Activated gamma-delta T cell treated with anti-CD3 and anti-CD28 coated beads, Interleukin-2, amount 50 U/mL, for 16 hours (primary cell): Measurements from ENCODE around the gene GPAT3.
"Not testable (repeated sequence)": the region's sequence is repeated elsewhere in the genome, so short reads cannot be mapped to it uniquely, and the experiment has no call there.

Source experiments
- DNase-seq: peaks from one replicate; pipeline ENCODE4 v3.0.0-alpha.2; 2020; ENCODE audit warnings: low read depth

Gene GPAT3

DNA sequence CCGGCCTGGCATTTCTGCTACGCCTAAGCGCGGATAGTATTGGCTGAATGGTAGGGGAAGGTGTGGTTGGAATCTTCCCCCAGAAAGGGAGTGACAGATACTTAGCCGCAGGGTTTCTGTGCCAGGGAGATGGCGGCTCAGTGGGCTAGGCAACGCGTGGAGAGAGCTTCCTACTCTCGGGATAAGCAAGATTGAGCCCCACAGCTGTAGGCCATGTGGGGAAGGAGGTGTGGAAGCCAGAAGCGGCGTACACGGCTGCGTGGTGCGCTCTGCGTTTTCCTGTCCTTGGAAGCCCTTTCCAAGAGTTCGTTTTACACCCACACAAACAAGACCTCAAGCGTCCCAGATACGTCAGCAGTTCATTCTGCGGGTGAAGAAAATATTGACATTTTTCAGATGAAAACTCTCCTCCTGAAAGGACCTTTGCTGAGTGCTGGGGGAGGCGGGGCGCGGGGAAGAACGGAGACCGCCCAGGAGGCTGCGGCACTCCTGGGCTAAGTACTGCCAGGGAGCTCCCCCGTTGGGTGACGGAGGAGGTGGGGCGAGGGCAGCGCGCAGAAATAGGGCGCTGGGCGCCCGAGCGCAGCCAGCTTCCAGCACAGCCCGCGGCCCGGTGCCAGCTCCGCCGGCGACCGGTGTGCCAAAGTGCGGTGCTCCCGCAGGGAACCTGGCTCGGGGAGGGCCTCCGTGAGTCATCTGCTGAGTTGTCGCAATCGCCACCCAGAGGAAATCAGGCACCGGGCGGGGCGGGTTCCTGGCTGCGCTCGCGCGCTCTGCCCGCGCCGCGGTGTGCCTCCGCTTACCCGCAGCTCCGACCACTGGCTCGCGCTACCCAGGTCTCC lies at the start of gene GPAT3:
TSS of gene GPAT3 (plus strand) at position 589 of the 842 bp plus-strand sequence. CDS start 515 bp downstream, outside the sequence.
- peak; percentile 31 for DNase-seq

GRCh38 chr4:83486457-83487129 lies 49.3 kb upstream of the GPAT3 start:
- no peak for DNase-seq

GRCh38 chr4:83489711-83490326 lies 46.1 kb upstream of the GPAT3 start:
- DNase-seq: no peak

DNA sequence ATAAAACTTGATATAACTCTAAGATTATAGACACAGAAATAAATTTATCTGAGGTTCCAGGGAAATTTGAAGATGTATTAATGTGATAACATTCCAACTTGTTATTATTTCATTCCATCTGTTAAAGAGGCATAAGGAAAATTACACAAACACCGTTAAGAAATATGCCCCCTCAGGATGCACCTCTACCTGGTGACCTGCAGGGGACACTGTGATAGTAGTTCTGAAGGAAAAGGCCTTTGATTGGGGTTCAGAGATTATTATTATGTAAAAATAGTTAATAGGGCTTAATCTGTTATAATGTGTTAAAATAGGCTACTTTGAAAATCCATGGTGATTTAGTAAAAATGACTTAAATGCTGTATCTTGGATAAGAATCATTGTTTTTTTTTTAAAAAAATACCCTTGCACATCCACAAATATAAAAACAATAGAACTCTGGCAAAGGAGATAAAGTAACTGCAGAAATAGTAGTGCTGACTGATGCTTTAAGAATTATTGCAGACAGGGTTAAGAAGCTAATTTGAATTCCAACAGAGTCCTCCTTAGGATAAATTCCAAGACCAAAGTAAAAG lies 44.9 kb upstream of the GPAT3 start:
- no peak for DNase-seq

DNA sequence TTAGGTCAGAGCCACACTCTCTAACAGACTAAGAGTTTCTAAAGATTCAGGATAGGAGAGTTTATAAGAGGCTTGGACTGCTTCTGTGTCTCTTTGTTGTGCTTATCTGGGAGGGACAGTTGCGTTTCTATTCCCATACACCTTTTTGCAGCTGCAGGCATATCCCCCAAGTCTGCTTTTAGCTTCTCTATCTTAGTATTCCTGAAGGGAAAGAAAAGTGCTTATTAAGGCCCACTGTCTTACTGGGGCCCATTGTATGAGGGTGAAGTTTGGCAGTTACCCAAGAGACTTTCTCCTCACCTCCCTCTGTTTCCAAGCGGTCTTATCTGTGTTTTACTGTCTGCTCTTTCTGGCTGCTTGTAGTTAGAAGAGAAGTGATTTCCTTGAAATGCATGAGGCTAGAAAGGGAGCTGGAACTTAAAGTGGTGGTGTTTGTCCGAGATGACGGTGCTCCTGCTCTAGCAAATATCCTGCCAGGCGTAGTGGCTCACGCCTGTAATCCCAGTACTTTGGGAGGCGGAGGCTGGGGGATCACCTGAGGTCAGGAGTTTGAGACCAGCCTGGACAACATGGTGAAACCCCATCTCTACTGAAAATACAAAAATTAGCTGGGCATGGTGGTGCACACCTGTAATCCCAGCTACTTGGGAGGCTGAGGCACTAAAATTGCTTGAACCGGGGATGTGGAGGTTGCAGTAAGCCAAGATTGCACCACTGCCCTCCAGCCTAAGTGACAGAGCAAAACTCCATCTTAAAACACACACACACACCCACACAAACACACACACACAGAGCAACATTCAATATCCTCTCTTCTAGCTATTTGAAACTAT lies 39.6 kb upstream of the GPAT3 start:
- not testable (repeated sequence) for DNase-seq

DNA sequence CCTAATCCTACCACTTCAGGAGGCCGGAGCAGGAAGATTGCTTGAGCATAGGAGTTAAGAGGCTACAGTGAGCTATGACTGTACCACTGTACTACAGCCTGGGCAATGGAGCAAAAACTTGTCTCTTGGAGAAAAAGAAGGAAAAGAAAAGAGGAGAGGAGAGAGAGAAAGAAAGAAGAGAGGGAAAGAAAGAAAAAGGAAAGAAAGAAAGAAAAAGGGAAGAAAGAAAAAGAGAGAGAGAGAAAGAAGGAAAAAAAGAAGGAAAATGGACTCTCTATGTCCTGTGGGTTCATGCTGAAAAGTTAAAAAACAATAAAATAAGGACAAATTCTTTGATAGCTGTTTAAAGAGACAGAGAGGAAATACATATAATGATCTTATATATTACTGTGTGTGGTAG lies 37.7 kb upstream of the GPAT3 start:
- no peak for DNase-seq

- not testable (repeated sequence) for DNase-seq
These were observed 34.2 kb upstream of the GPAT3 start for GRCh38 chr4:83501671-83502070.

DNA sequence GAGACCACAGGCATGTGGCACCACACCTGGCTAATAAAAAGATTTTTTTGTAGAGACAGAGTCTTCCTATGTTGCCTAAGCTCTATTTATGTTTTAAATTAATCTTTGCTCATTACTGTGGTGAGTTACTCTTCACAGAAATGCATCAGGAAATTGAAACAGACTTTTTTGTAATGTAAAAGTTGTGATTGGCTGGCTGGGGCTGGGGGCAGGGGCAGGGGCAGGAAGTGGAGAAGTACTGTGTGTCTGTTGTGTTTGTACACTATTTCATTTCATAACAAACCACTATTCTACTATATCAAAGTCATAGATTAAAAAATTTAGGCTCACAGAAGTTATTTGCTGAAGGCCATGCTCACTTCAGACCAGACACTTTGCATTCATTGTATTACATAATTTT lies 31.9 kb upstream of the GPAT3 start:
- no peak for DNase-seq

DNA sequence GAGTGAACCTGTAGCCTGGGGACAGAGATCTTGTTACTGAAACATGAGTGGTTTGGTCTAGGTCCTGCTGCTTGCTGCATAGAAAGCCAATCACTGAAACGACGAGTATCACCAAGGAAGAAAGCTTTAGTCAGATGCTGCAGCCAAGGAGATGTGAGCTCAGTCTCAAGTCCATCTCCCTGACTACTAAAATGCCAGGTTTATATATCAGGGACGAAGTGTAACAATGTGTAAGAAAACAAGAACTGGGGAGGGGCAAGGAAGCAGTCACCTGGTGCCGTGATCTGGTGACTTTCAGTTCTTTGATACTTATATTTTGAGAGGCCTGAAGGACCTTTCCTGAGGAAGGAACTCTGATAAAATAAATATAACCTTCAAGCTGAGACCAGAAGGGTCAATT lies 31.4 kb upstream of the GPAT3 start:
- DNase-seq: no peak

DNA sequence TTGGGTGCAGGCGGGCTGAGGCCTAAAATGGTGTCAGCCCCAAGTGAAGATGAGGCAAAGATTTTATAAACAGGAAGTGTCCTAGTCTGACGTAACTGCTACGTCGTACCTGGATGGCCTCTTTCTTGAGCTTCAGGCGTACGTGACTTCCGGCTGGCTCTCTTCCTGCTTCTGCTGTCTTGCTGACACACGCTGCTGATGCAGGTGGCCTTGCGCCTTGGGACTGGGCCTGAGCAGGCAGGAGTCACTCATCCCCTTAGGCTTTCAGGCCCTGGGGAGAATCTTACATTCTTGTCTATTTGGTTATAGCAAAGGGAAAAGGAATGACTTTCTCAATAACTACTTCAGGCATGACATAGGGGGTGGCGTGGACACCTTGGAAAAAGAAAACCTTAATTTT lies 30.9 kb upstream of the GPAT3 start:
- no peak for DNase-seq

DNA sequence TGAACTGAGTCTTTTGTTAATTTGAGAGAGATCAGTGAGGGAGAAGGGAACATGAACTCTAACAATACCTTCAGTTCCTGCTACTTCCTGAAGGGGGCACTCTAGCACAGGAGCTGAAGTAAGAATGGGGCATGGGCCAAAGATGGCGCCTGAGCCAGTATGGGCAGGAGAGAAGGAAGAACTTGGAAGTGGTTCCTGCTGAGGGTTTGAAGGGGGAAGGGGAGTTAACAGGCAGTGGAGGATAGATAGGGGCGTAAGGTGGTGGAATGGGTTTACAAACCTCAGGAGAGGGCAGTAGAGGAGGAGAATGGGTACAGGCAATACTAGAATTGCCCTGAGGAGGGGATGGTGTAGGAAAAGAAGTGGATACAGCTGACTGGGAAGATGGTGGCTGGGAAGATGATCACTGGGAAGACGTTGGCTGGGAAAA lies 26.7 kb upstream of the GPAT3 start:
- DNase-seq: peak; percentile 14

DNA sequence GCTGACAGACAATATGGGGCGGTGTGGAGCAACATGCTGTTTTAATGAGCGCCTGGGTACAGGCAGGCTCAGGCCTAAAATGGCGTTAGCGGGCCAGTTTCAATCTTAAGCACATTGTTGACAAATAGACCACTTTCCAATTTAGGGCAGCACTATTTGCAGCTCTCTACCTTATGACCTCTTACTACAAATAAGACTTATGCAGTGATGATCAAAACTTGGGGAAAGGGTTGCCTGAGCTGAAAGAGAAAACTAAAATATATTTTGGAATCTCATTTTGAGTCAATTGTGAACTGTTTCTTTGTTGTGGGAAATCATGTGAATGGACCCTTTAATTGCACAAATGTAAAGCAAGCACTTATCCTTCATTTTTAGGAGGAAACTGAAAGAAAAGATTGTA lies 25.5 kb upstream of the GPAT3 start:
- no peak for DNase-seq

GRCh38 chr4:83516042-83516772 lies 19.7 kb upstream of the GPAT3 start:
- no peak for DNase-seq

GRCh38 chr4:83522239-83522638 lies 13.7 kb upstream of the GPAT3 start:
- no peak for DNase-seq

DNA sequence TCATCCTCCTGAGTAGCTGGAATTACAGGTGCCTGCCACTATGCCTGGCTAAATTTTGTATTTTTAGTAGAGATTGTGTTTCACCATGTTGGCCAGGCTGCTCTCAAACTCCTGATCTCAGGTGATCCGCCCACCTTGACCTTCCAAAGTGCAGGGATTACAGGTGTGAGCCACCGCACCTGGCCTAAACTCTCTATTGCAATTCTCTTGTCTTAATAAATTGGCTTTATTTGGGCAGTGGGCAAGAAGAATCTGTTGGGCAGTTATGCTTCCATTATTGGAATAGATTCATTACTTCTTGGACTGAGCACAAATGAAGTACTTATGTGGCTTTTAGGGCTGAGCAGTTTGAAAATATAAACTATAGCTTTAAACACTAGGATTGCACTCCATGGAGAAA lies 8.2 kb upstream of the GPAT3 start:
- DNase-seq: no peak

- no peak for DNase-seq
These were observed 709 bp downstream of the GPAT3 start for GRCh38 chr4:83536362-83537272.

DNA sequence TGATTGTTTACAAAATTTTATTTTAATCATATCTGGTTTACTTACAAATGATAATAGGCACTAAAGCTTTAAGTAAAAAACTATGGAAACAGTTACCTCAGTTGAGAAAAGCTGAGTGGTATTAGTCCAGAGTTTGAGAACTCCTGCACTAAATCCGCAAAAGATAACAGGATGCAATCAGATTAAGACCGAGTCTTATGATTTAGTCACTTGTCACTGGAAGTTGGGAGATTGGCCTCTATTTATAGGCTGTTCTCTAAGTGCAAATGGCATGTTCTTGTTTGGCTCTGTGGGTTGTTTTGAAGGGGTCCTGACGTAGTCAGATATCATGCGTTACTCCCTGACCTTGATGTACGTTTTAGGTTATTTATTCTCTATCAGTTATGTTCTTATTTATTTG lies 6.3 kb downstream of the GPAT3 start:
- DNase-seq: no peak

GRCh38 chr4:83546786-83547185 lies 10.9 kb downstream of the GPAT3 start:
- no peak for DNase-seq

GRCh38 chr4:83548151-83548905 lies 12.4 kb downstream of the GPAT3 start:
- peak; percentile 39 for DNase-seq
